ENCODE measurements around the gene ESYT2. TPM values are rescaled to one million over a fixed set of nuclear protein-coding genes. Genes with fewer than 3 reads are reported as not detected.

ESYT2 gene
- total RNA-seq, 1 donor from 2014 or later: 53.1 TPM

GRCh38 chr7:158684329-158684728, 145.0 kb downstream of the ESYT2 start:
- H3K4me3 ChIP-seq (ENCODE audit: low read depth, low read length): no peak overlapping the region
- DNase-seq (ENCODE audit: low read depth): no peak
- H3K27me3 ChIP-seq (ENCODE audit: control insufficient read depth, insufficient read depth, low read length): no peaks in the 10 kb centered on the region
- TF ChIP-seq CTCF (IDR thresholded peaks at IDR 0.05; ENCODE audit: insufficient read depth, low read length, poor library complexity, severe bottlenecking): no peak
- peaks cover 1% of the 10 kb centered on the region for H3K36me3 ChIP-seq (ENCODE audit: control insufficient read depth, insufficient read depth, low read length)

- H3K36me3 ChIP-seq (ENCODE audit: control insufficient read depth, insufficient read depth, low read length): no peaks in the 10 kb centered on the region
Measured at GRCh38 chr7:158683541-158683940, 145.8 kb downstream of the ESYT2 start.

GRCh38 chr7:158682456-158682855, 146.9 kb downstream of the ESYT2 start:
- no peak for DNase-seq (ENCODE audit: low read depth)
- Histone ChIP-seq H3K27me3 (ENCODE audit: control insufficient read depth, insufficient read depth, low read length) (no peaks in the 10 kb centered on the region), H3K36me3 (ENCODE audit: control insufficient read depth, insufficient read depth, low read length) (no peaks in the 10 kb centered on the region), H3K4me3 (ENCODE audit: low read depth, low read length) (no peak overlapping the region)
- no peak for TF ChIP-seq CTCF (IDR thresholded peaks at IDR 0.05; ENCODE audit: insufficient read depth, low read length, poor library complexity, severe bottlenecking)

More at GRCh38 chr7:158683541-158683940, 145.8 kb downstream of the ESYT2 start:
- Histone ChIP-seq H3K4me3 (ENCODE audit: low read depth, low read length) (no peak overlapping the region), H3K27me3 (ENCODE audit: control insufficient read depth, insufficient read depth, low read length) (no peaks in the 10 kb centered on the region)
- no peak for DNase-seq (ENCODE audit: low read depth)
- TF ChIP-seq CTCF (IDR thresholded peaks at IDR 0.05; ENCODE audit: insufficient read depth, low read length, poor library complexity, severe bottlenecking): no peak

Other genes with a start within 250 kb of the ESYT2 start
- 2.4 TPM in 2 replicates for gene PTPRN2, start 241.7 kb downstream of the ESYT2 start, total RNA-seq
- gene NCAPG2, start 124.7 kb downstream of the ESYT2 start, total RNA-seq: 8.5 and 9.2 TPM in 2 replicates
- 6.8 and 7.2 TPM in 2 replicates for gene DYNC2I1, start 27.0 kb upstream of the ESYT2 start, total RNA-seq